Mesenchymal stem cell (in vitro differentiated cells and primary cell): ENCODE data around the gene SLC9A4.

Experiments used
- DNase-seq: peaks from one replicate; pipeline ENCODE4 v3.0.0-alpha.2; 2013
- H2AFZ ChIP-seq: one replicate; pipeline ENCODE4 v1.6.1; 2013; ENCODE audit warnings: low read depth, mild to moderate bottlenecking, control low read depth, inconsistent platforms, low read length, moderate library complexity
- H2AK5ac ChIP-seq: 2 replicates; pipeline ENCODE4 v1.6.1; 2013; ENCODE audit warnings: low read length, moderate library complexity, mild to moderate bottlenecking, inconsistent platforms; ENCODE audit not compliant: severe bottlenecking
- H2BK120ac ChIP-seq: one replicate; pipeline ENCODE4 v1.6.1; 2013; ENCODE audit warnings: low read depth, mild to moderate bottlenecking, inconsistent platforms, low read length, moderate library complexity
- H2BK12ac ChIP-seq, 2 experiments: one replicate each; pipeline ENCODE4 v1.6.1; 2013; ENCODE audit warnings: inconsistent platforms in 2 of 2, low read length in 2 of 2, mild to moderate bottlenecking in 2 of 2, moderate library complexity in 2 of 2, control low read depth in 1 of 2
- H2BK15ac ChIP-seq: one replicate; pipeline ENCODE4 v1.6.1; 2013; ENCODE audit warnings: mild to moderate bottlenecking, low read depth, inconsistent platforms; ENCODE audit not compliant: poor library complexity, severe bottlenecking
- H2BK5ac ChIP-seq: 2 replicates; pipeline ENCODE4 v1.6.1; 2013; ENCODE audit warnings: low read depth, mild to moderate bottlenecking, low read length, control low read depth, inconsistent platforms; ENCODE audit not compliant: poor library complexity, severe bottlenecking
- H3K14ac ChIP-seq, 2 experiments: one replicate each; pipeline ENCODE4 v1.6.1; 2013; ENCODE audit warnings: inconsistent platforms in 2 of 2, low read length in 2 of 2, control low read depth in 1 of 2, mild to moderate bottlenecking in 1 of 2, moderate library complexity in 1 of 2
- H3K18ac ChIP-seq, 2 experiments: one replicate each; pipeline ENCODE4 v1.6.1; 2013; ENCODE audit warnings: inconsistent platforms in 2 of 2, low read length in 2 of 2, control low read depth in 1 of 2, low read depth in 1 of 2, mild to moderate bottlenecking in 1 of 2
- H3K23ac ChIP-seq, 2 experiments: one replicate each; pipeline ENCODE4 v1.6.1; 2013; ENCODE audit warnings: inconsistent platforms in 2 of 2, low read length in 2 of 2, mild to moderate bottlenecking in 2 of 2, moderate library complexity in 2 of 2, control low read depth in 1 of 2
- H3K27ac ChIP-seq: 2 replicates; pipeline ENCODE4 v1.5.1; 2013; ENCODE audit warnings: mild to moderate bottlenecking, moderate library complexity, low read length, control low read depth, inconsistent platforms; ENCODE audit not compliant: poor library complexity, severe bottlenecking
- H3K27me3 ChIP-seq, 2 experiments: 2 replicates each; pipeline versions ENCODE4 v1.6.1 to v1.7.0; 2013; ENCODE audit warnings: low read length in 2 of 2, mild to moderate bottlenecking in 2 of 2, moderate library complexity in 2 of 2, control low read depth in 1 of 2, inconsistent platforms in 1 of 2; ENCODE audit not compliant: control insufficient read depth in 1 of 2, insufficient read depth in 1 of 2
- H3K36me3 ChIP-seq, 2 experiments: 2 replicates each; pipeline versions ENCODE4 v1.6.1 to v1.7.0; 2013; ENCODE audit warnings: low read length in 2 of 2, control low read depth in 1 of 2, inconsistent platforms in 1 of 2, low read depth in 1 of 2, mild to moderate bottlenecking in 1 of 2; ENCODE audit not compliant: insufficient read depth in 2 of 2, control insufficient read depth in 1 of 2
- H3K4ac ChIP-seq, 2 experiments: one replicate each; pipeline ENCODE4 v1.6.1; 2013; ENCODE audit warnings: inconsistent platforms in 2 of 2, low read length in 2 of 2, mild to moderate bottlenecking in 2 of 2, moderate library complexity in 2 of 2, control low read depth in 1 of 2, low read depth in 1 of 2
- H3K4me1 ChIP-seq: 2 replicates; pipeline ENCODE4 v1.6.1; 2013; ENCODE audit warnings: low read depth, low read length, control low read depth; ENCODE audit not compliant: control insufficient read depth, insufficient read depth
- H3K4me2 ChIP-seq: 2 replicates; pipeline ENCODE4 v1.6.1; 2013; ENCODE audit warnings: low read length, mild to moderate bottlenecking, inconsistent platforms; ENCODE audit not compliant: poor library complexity, severe bottlenecking
- H3K4me3 ChIP-seq, 2 experiments: 2 replicates each; pipeline versions ENCODE4 v1.5.1 to v1.7.0; 2013; ENCODE audit warnings: low read length in 2 of 2, mild to moderate bottlenecking in 2 of 2, control low read depth in 1 of 2, low read depth in 1 of 2; ENCODE audit not compliant: insufficient read depth in 1 of 2
- H3K79me1 ChIP-seq: replicated peaks from 2 replicates; pipeline ENCODE4 v1.6.1; 2013; ENCODE audit warnings: mild to moderate bottlenecking, control low read depth, low read length, inconsistent platforms; ENCODE audit not compliant: poor library complexity, severe bottlenecking
- H3K9ac ChIP-seq: 2 replicates; pipeline ENCODE4 v1.7.0; 2013; ENCODE audit warnings: mild to moderate bottlenecking, low read length, moderate library complexity
- H3K9me3 ChIP-seq: 2 replicates; pipeline ENCODE4 v1.7.0; 2013; ENCODE audit warnings: mild to moderate bottlenecking, low read length; ENCODE audit not compliant: control insufficient read depth
- H4K8ac ChIP-seq: one replicate; pipeline ENCODE4 v1.6.1; 2013; ENCODE audit warnings: inconsistent platforms, mild to moderate bottlenecking, low read length, moderate library complexity
- H4K91ac ChIP-seq: one replicate; pipeline ENCODE4 v1.6.1; 2013; ENCODE audit warnings: mild to moderate bottlenecking, low read length, inconsistent platforms
- WGBS: methylation state at CpG from one replicate; pipeline ENCODE4 v1.1.7; 2013; ENCODE audit warnings: mixed read lengths; 5-methylcytosine and 5-hydroxymethylcytosine counted together

The SLC9A4 gene

GRCh38 chr2:102505290-102505689 lies 32.3 kb downstream of the SLC9A4 start:
- Histone ChIP-seq H3K27ac (no peak overlapping the region), H3K23ac (no peak overlapping the region), H3K9ac (no peak overlapping the region), H3K79me1 (no peaks in the 10 kb centered on the region), H2AK5ac (no peak overlapping the region), H3K27me3 (peaks cover 0 to 9% of the 10 kb centered on the region in 2 experiments), H2BK12ac (no peak overlapping the region), H2BK15ac (no peak overlapping the region), H3K4me2 (no peak overlapping the region), H4K8ac (no peak overlapping the region), H3K4me3 (no peak overlapping the region), H3K4ac (no peak overlapping the region), H2BK5ac (no peak overlapping the region), H2BK120ac (no peak overlapping the region), H3K14ac (no peak overlapping the region), H4K91ac (no peak overlapping the region), H3K9me3 (no peaks in the 10 kb centered on the region), H3K18ac (no peak overlapping the region), H3K4me1 (no peaks in the 10 kb centered on the region), H3K36me3 (no peaks in the 10 kb centered on the region), H2AFZ (no peak overlapping the region)
- DNase-seq, result no peak
- WGBS, result 82% methylated on average over 10 of the region's 10 CpGs

- no peak overlapping the region for H2AFZ ChIP-seq
- no peak overlapping the region for H3K18ac ChIP-seq
- no peak overlapping the region for H2BK12ac ChIP-seq
- H3K4ac ChIP-seq, result no peak overlapping the region
- no peak overlapping the region for H3K27ac ChIP-seq
- no peak overlapping the region for H3K9ac ChIP-seq
- no peaks in the 10 kb centered on the region for H3K9me3 ChIP-seq
- H2BK5ac ChIP-seq, result no peak overlapping the region
- H3K4me3 ChIP-seq, result no peak overlapping the region
- H3K14ac ChIP-seq, result no peak overlapping the region
- peaks cover 0 to 9% of the 10 kb centered on the region in 2 experiments for H3K27me3 ChIP-seq
- H3K36me3 ChIP-seq, result no peaks in the 10 kb centered on the region
- H4K91ac ChIP-seq, result no peak overlapping the region
- no peaks in the 10 kb centered on the region for H3K4me1 ChIP-seq
- H3K79me1 ChIP-seq, result no peaks in the 10 kb centered on the region
- no peak overlapping the region for H2BK15ac ChIP-seq
- H2BK120ac ChIP-seq, result no peak overlapping the region
- H2AK5ac ChIP-seq, result no peak overlapping the region
- no peak overlapping the region for H3K4me2 ChIP-seq
- H3K23ac ChIP-seq, result no peak overlapping the region
- 89% methylated on average over 1 of the region's 5 CpGs for WGBS
- H4K8ac ChIP-seq, result no peak overlapping the region
- no peak for DNase-seq
Observed at GRCh38 chr2:102506743-102507142, 33.7 kb downstream of the SLC9A4 start.

GRCh38 chr2:102508863-102509262 lies 35.8 kb downstream of the SLC9A4 start:
- Histone ChIP-seq H3K4ac (no peak overlapping the region), H2BK5ac (no peak overlapping the region), H3K23ac (no peak overlapping the region), H3K4me3 (no peak overlapping the region), H3K36me3 (no peaks in the 10 kb centered on the region), H4K91ac (no peak overlapping the region), H3K27ac (no peak overlapping the region), H2AK5ac (no peak overlapping the region), H2BK12ac (no peak overlapping the region), H3K9me3 (no peaks in the 10 kb centered on the region), H3K79me1 (no peaks in the 10 kb centered on the region), H3K18ac (no peak overlapping the region), H3K27me3 (no peaks in the 10 kb centered on the region), H3K14ac (no peak overlapping the region), H3K9ac (no peak overlapping the region), H2AFZ (no peak overlapping the region), H2BK120ac (no peak overlapping the region), H4K8ac (no peak overlapping the region), H3K4me2 (no peak overlapping the region), H2BK15ac (no peak overlapping the region), H3K4me1 (peaks cover 2% of the 10 kb centered on the region)
- DNase-seq, result no peak
- WGBS, result 74% methylated on average over 4 of the region's 4 CpGs

- Histone ChIP-seq H2BK120ac (no peak overlapping the region), H4K91ac (no peak overlapping the region), H2AFZ (no peak overlapping the region), H3K4ac (no peak overlapping the region), H3K23ac (no peak overlapping the region), H3K4me1 (peaks cover 2% of the 10 kb centered on the region), H2BK5ac (no peak overlapping the region), H2BK15ac (no peak overlapping the region), H3K9ac (no peak overlapping the region), H3K14ac (no peak overlapping the region), H3K27ac (no peak overlapping the region), H2BK12ac (no peak overlapping the region), H3K79me1 (no peaks in the 10 kb centered on the region), H3K36me3 (no peaks in the 10 kb centered on the region), H3K4me2 (no peak overlapping the region), H3K18ac (no peak overlapping the region), H2AK5ac (no peak overlapping the region), H3K27me3 (no peaks in the 10 kb centered on the region), H3K9me3 (no peaks in the 10 kb centered on the region), H4K8ac (no peak overlapping the region), H3K4me3 (no peak overlapping the region)
- no peak for DNase-seq
- WGBS, result 100% methylated on average over 1 of the region's 2 CpGs
Observed at GRCh38 chr2:102509749-102510148, 36.7 kb downstream of the SLC9A4 start.
